AG10803 (cell line): ENCODE results near the gene PDHB.
A peak's percentile ranks its signal among the peaks of the same experiment; 100 is the strongest.

Source experiments
- DNase-seq: peaks from one replicate; pipeline ENCODE4 v3.0.0; 2010; ENCODE audit warnings: low read depth
- H3K4me3 ChIP-seq: 2 replicates; pipeline ENCODE4 v1.5.1; 2011; ENCODE audit warnings: mild to moderate bottlenecking, low read length, control low read depth
- CTCF ChIP-seq: conservative IDR thresholded peaks from 2 replicates; pipeline ENCODE4 v1.5.1; 2011; ENCODE audit warnings: mild to moderate bottlenecking, low read length, control low read depth, inconsistent platforms

PDHB gene

GRCh38 chr3:58434990-58435389 is 1.4 kb upstream of the PDHB start:
- H3K4me3 ChIP-seq: no peak overlapping the region
- DNase-seq: peak; percentile 92
- no peak for TF ChIP-seq CTCF

GRCh38 chr3:58434511-58434910 is 879 bp upstream of the PDHB start:
- H3K4me3 ChIP-seq: no peak overlapping the region
- no peak for TF ChIP-seq CTCF
- DNase-seq: no peak

- DNase-seq: no peak
- TF ChIP-seq CTCF: no peak
- H3K4me3 ChIP-seq: peak overlapping the region; percentile 43
Measured at GRCh38 chr3:58434168-58434504, 504 bp upstream of the PDHB start.

GRCh38 chr3:58432905-58433304 is 727 bp downstream of the PDHB start:
- DNase-seq: no peak
- TF ChIP-seq CTCF: no peak
- H3K4me3 ChIP-seq: peak overlapping the region; percentile 90

- DNase-seq: peak; percentile 65
- no peak for TF ChIP-seq CTCF
- H3K4me3 ChIP-seq: no peak overlapping the region
Measured at GRCh38 chr3:58429657-58430056, 4.0 kb downstream of the PDHB start.

- TF ChIP-seq CTCF: no peak
- no peak overlapping the region for H3K4me3 ChIP-seq
- DNase-seq: no peak
Measured at GRCh38 chr3:58427661-58428361, 5.8 kb downstream of the PDHB start.

- H3K4me3 ChIP-seq: no peak overlapping the region
- no peak for DNase-seq
- no peak for TF ChIP-seq CTCF
Measured at GRCh38 chr3:58425782-58426181, 7.8 kb downstream of the PDHB start.
